OCI-LY3 (cell line): ENCODE data around the gene SLC12A6.

Source experiments
- H2AFZ ChIP-seq: fragments of 200-600, 300-600 bp; shearing (Covaris generic); 2 replicates; pipeline ENCODE4 v1.6.0; 2014; ENCODE audit warnings: antibody characterized with exemption, low read depth, low read length
- H3K27ac ChIP-seq: fragments of 200-600, 300-600 bp; sonication (generic); 2 replicates; pipeline ENCODE4 v1.5.1; 2014; ENCODE audit warnings: mild to moderate bottlenecking, low read length, moderate library complexity, mixed read lengths
- H3K27me3 ChIP-seq: fragments of 200-600, 300-600 bp; sonication (generic); 2 replicates; pipeline ENCODE4 v1.6.1; 2014; ENCODE audit warnings: low read depth, low read length, mixed read lengths
- H3K36me3 ChIP-seq: fragments of 200-600, 300-600 bp; sonication (generic); replicated peaks from 2 replicates; pipeline ENCODE3; 2014; ENCODE audit warnings: low read depth, low read length, mixed read lengths
- H3K4me1 ChIP-seq: fragments of 300-600, 200-600 bp; sonication (generic); 2 replicates; pipeline ENCODE4 v1.6.1; 2014; ENCODE audit warnings: low read length, mixed read lengths
- H3K4me2 ChIP-seq: fragments of 200-600, 300-600 bp; sonication (generic); 2 replicates; pipeline ENCODE4 v1.6.1; 2014; ENCODE audit warnings: low read length, mixed read lengths
- H3K4me3 ChIP-seq: fragments of 300-600, 200-600 bp; sonication (generic); 2 replicates; pipeline ENCODE4 v1.5.1; 2014; ENCODE audit warnings: antibody characterized with exemption, mild to moderate bottlenecking, low read length, moderate library complexity
- H3K79me2 ChIP-seq: fragments of 300-600, 200-600 bp; shearing (Covaris generic); 2 replicates; pipeline ENCODE4 v1.6.1; 2014; ENCODE audit warnings: mild to moderate bottlenecking, low read length, mixed read lengths
- H3K9ac ChIP-seq: fragments of 300-600, 200-600 bp; shearing (Covaris generic); 2 replicates; pipeline ENCODE4 v1.6.0; 2014; ENCODE audit warnings: mild to moderate bottlenecking, low read length, moderate library complexity
- H3K9me3 ChIP-seq: fragments of 200-600, 300-600 bp; shearing (Covaris generic); 2 replicates; pipeline ENCODE4 v1.6.1; 2014; ENCODE audit warnings: low read length, mixed read lengths; ENCODE audit not compliant: insufficient read depth
- H4K20me1 ChIP-seq: fragments of 200-600, 300-600 bp; sonication (generic); 2 replicates; pipeline ENCODE4 v1.6.1; 2016; ENCODE audit warnings: low read length, mixed read lengths; ENCODE audit not compliant: insufficient read depth
- CTCF ChIP-seq: fragments of 200-600, 300-600 bp; sonication (generic); IDR thresholded peaks from 2 replicates; pipeline ENCODE4 v1.5.1; 2014; ENCODE audit warnings: antibody characterized with exemption, low read length, low read depth
- EZH2phosphoT487 ChIP-seq: fragments of 200-600 bp; shearing (Covaris generic); IDR thresholded peaks from 2 replicates; pipeline ENCODE4 v1.6.1; 2018; ENCODE audit warnings: antibody characterized with exemption, mixed run types, low read depth

Gene SLC12A6

GRCh38 chr15:34341381-34342212, 4.0 kb upstream of the SLC12A6 start:
- peaks cover 14% of the 10 kb centered on the region for H3K4me1 ChIP-seq
- TF ChIP-seq EZH2phosphoT487 (no peak), CTCF (no peak)
- no peaks in the 10 kb centered on the region for H3K27me3 ChIP-seq
- no peak overlapping the region for H2AFZ ChIP-seq
- H3K36me3 ChIP-seq: peaks cover 21% of the 10 kb centered on the region
- peak overlapping the region; percentile 82 for H3K4me3 ChIP-seq
- no peaks in the 10 kb centered on the region for H4K20me1 ChIP-seq
- no peak overlapping the region for H3K27ac ChIP-seq
- H3K79me2 ChIP-seq: peaks cover 21% of the 10 kb centered on the region
- peak overlapping the region; percentile 21 for H3K4me2 ChIP-seq
- H3K9me3 ChIP-seq: no peaks in the 10 kb centered on the region
- H3K9ac ChIP-seq: no peak overlapping the region

DNA sequence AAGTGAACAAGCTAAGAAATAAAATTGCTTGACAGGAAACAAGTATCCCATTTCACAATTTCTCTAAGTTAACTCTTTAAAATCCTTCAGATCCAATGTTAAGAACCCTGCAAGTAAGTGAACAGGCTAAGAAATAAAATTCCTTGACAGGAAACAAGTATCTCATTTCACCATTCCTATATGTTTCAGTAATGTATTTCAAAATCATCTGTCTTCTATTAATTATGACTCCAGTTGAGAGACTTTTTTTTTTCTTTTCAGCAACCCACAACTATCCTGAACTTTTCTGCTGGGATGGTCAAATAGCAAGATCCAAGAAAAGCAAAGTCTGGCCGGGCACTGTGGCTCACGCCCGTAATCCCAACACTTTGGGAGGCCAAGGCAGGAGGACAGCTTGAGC, 2.4 kb upstream of the SLC12A6 start:
- no peak for TF ChIP-seq EZH2phosphoT487
- no peak for TF ChIP-seq CTCF
- Histone ChIP-seq H3K4me3 (no peak overlapping the region), H3K36me3 (peaks cover 21% of the 10 kb centered on the region), H3K9ac (no peak overlapping the region), H3K27ac (no peak overlapping the region), H3K4me1 (peaks cover 30% of the 10 kb centered on the region), H4K20me1 (no peaks in the 10 kb centered on the region), H3K79me2 (peaks cover 21% of the 10 kb centered on the region), H3K27me3 (no peaks in the 10 kb centered on the region), H3K4me2 (no peak overlapping the region), H3K9me3 (no peaks in the 10 kb centered on the region), H2AFZ (no peak overlapping the region)

- Histone ChIP-seq H2AFZ (no peak overlapping the region), H3K36me3 (peaks cover 21% of the 10 kb centered on the region), H3K4me2 (peak overlapping the region; percentile 85), H3K27ac (no peak overlapping the region), H4K20me1 (no peaks in the 10 kb centered on the region), H3K9me3 (no peaks in the 10 kb centered on the region), H3K4me3 (peak overlapping the region; percentile 88), H3K79me2 (peaks cover 21% of the 10 kb centered on the region), H3K9ac (no peak overlapping the region), H3K4me1 (peaks cover 39% of the 10 kb centered on the region), H3K27me3 (no peaks in the 10 kb centered on the region)
- TF ChIP-seq CTCF (no peak), EZH2phosphoT487 (no peak)
These were observed 766 bp upstream of the SLC12A6 start for GRCh38 chr15:34338347-34338746.

DNA sequence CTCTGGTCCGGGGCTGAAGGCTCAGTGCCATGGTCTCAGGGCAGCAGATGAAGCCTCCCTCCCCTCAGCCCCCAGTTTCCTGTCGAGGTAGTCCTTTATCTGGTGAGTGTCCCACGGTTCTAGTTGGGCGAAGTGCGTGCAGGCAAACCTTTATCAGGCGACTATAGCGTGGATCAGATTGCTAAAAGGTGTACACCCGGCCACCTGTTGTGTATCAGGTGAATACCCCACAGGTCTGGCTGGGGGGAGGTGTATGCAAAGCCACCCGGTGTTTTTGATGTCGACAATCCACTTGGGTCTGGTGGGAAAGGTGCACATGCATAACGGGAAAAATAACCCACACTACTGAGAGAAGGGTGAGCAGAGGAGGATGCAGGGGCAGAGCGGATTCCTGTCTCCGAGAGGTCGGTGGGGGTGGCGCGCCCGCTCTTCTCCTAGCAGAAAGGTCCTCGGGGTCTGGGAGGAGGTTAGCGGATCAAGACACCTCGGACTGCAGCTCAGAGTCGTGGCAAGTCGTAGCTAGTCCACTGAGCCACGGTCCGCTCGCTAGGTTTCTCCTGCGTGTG, 507 bp downstream of the SLC12A6 start:
- Histone ChIP-seq H3K79me2 (peaks cover 12% of the 10 kb centered on the region), H2AFZ (peak overlapping the region; percentile 79), H3K9ac (peak overlapping the region; percentile 72)

More for the DNA sequence above, 507 bp downstream of the SLC12A6 start:
- peak overlapping the region; percentile 38; the same call in 1 of the 2 replicates for H3K27ac ChIP-seq
- no peak for TF ChIP-seq CTCF
- no peak for TF ChIP-seq EZH2phosphoT487
- peaks cover 20% of the 10 kb centered on the region for H3K36me3 ChIP-seq
- peak overlapping the region; percentile 91 for H3K4me2 ChIP-seq
- H3K4me3 ChIP-seq: peak overlapping the region; percentile 88
- no peaks in the 10 kb centered on the region for H4K20me1 ChIP-seq
- H3K4me1 ChIP-seq: peaks cover 36% of the 10 kb centered on the region
- H3K9me3 ChIP-seq: no peaks in the 10 kb centered on the region
- no peaks in the 10 kb centered on the region for H3K27me3 ChIP-seq
